ENCODE results near the gene CSRP1. TPM values are rescaled to one million over a fixed set of nuclear protein-coding genes. Genes with fewer than 3 reads are reported as not detected.

CSRP1 gene
- total RNA-seq, 1 donor from 2014 or later = 6.2 TPM

DNA sequence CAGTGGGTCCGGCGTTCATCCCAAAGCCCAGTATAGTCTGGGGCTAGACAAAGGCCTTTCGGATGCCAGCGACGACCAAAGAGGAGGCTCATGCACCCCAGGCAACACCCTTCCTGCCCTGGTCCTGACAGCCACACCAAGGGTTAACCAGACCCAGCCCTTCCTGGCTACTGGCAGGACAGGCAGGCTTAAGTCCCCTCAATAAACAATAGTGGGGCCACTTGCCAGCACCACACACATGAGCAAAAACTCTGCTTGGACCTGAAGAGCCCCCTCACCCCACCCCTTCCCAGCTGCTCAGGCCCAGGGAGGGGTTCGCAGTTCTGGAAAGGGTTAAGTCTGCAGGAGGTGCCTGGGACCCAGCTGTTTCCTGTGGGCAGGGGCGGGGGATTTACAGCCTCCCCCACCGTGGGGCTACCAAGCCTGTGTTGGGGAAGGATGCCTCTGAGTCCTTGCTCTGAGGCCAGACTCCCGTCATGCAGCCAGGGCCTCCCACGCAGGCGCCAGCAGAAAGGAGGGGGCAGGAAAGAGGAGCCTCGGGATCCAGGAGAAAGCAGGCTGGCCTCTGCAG is 56.1 kb downstream of the CSRP1 start:
- Mint-ChIP-seq H3K9me3 (ENCODE audit: unreplicated experiment) (peaks cover 3% of the 10 kb centered on the region), H3K4me1 (ENCODE audit: low read depth, unreplicated experiment) (peaks cover 15% of the 10 kb centered on the region), H3K36me3 (ENCODE audit: unreplicated experiment) (no peaks in the 10 kb centered on the region), H3K4me3 (ENCODE audit: unreplicated experiment) (no peak overlapping the region), H3K27me3 (ENCODE audit: unreplicated experiment) (no peaks in the 10 kb centered on the region), H3K27ac (ENCODE audit: unreplicated experiment) (no peak overlapping the region)
- DNase-seq = peak; percentile 68
- TF ChIP-seq, protein P1, sequence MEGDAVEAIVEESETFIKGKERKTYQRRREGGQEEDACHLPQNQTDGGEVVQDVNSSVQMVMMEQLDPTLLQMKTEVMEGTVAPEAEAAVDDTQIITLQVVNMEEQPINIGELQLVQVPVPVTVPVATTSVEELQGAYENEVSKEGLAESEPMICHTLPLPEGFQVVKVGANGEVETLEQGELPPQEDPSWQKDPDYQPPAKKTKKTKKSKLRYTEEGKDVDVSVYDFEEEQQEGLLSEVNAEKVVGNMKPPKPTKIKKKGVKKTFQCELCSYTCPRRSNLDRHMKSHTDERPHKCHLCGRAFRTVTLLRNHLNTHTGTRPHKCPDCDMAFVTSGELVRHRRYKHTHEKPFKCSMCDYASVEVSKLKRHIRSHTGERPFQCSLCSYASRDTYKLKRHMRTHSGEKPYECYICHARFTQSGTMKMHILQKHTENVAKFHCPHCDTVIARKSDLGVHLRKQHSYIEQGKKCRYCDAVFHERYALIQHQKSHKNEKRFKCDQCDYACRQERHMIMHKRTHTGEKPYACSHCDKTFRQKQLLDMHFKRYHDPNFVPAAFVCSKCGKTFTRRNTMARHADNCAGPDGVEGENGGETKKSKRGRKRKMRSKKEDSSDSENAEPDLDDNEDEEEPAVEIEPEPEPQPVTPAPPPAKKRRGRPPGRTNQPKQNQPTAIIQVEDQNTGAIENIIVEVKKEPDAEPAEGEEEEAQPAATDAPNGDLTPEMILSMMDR (IDR thresholded peaks at IDR 0.05; ENCODE audit: partially characterized antibody, unreplicated experiment) = no peak

DNA sequence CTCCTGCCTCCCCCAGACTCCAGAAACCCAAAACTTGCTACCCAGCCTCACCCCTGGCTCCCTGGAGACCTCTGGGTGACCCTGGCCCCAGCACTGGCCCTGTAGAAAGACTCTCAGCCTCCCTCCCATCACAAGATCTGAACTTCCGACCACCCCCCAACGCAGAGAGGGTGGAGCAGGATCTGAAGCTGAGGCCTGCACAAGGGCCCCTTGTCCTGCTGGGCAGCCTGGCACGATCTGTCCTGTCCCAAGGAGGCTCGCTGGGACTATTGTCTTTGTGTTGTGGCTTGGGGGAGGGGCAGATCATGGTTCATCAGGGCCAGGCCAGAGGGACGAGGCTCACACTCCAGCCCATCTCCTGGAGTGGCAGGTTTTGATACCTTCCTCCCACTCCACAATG is 57.9 kb downstream of the CSRP1 start:
- Mint-ChIP-seq H3K36me3 (ENCODE audit: unreplicated experiment) (no peaks in the 10 kb centered on the region), H3K4me1 (ENCODE audit: low read depth, unreplicated experiment) (peaks cover 8% of the 10 kb centered on the region), H3K9me3 (ENCODE audit: unreplicated experiment) (peaks cover 3% of the 10 kb centered on the region), H3K27me3 (ENCODE audit: unreplicated experiment) (no peaks in the 10 kb centered on the region), H3K27ac (ENCODE audit: unreplicated experiment) (no peak overlapping the region), H3K4me3 (ENCODE audit: unreplicated experiment) (no peak overlapping the region)
- no peak for DNase-seq
- TF ChIP-seq, protein P1 (IDR thresholded peaks at IDR 0.05; ENCODE audit: partially characterized antibody, unreplicated experiment) = no peak

DNA sequence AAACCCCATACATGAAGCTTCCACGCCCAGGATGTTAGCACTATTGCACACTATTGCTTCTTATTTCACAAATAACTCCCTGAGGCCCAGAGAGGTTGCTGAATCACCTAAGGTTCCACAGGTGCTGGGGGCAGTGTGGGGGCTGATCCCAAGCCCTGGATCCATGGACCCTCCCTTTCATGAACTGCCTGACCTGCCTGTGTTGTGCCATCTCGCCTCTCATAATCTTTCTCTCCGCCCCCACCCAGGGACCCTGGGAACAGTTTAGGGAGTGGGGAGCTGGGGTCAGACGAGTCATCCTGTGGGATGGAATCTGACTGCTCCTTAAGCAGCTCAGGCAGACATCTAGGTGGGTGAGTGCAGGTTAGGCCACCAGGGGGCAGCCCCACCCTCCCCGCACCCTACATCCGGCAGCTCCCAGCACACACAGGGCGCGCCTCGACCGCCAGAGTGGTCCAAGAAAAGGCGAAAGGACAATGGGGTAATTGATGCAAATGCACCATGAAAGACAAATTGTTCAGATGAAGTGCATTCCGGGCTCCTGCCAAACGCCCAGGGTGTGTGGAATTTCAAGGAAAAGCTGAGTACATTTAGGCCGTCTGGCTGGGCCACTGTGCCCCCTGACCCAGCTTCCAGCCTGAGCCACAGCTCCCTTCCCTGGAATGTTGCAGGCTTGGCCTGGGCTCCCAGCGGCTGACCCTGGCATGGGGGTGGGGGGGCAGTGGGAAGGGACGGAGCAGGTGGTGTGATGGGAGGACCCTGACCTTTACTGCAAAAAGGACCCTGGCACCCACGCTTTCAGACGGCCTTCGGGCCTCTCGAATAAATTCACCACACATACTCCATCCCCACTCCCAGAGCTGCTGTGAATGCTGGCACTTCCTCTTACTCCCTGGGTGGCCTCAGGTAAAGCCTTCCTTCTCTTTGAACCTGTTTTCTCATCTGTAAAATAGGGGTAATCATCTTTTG is 58.7 kb downstream of the CSRP1 start:
- H3K9me3 Mint-ChIP-seq (ENCODE audit: unreplicated experiment) = peaks cover 3% of the 10 kb centered on the region
- H3K4me3 Mint-ChIP-seq (ENCODE audit: unreplicated experiment) = no peak overlapping the region
- no peaks in the 10 kb centered on the region for H3K27me3 Mint-ChIP-seq (ENCODE audit: unreplicated experiment)
- H3K4me1 Mint-ChIP-seq (ENCODE audit: low read depth, unreplicated experiment) = peaks cover 8% of the 10 kb centered on the region
- TF ChIP-seq, protein P1 (IDR thresholded peaks at IDR 0.05; ENCODE audit: partially characterized antibody, unreplicated experiment) = peak; percentile 86
- H3K36me3 Mint-ChIP-seq (ENCODE audit: unreplicated experiment) = no peaks in the 10 kb centered on the region
- DNase-seq = peak; percentile 84
- no peak overlapping the region for H3K27ac Mint-ChIP-seq (ENCODE audit: unreplicated experiment)

DNA sequence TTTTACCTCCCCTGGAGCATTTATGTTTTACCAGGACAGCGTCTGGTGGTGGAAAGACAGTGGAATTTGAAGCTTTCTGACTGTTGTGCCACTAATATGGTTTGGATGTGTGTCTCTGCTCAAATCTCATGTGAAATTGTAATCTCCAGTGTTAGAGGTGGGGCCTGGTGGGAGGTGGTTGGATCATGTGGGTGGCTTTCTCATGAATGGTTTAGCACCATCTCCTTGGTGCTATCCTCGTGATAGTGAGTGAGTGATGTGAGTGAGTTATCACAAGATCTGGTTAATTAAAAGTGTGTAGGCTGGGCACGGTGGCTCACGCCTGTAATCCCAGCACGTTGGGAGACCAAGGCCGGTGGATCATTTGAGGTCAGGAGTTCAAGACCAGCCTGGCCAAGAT is 61.6 kb downstream of the CSRP1 start:
- Mint-ChIP-seq H3K27me3 (ENCODE audit: unreplicated experiment) (peaks cover 3% of the 10 kb centered on the region), H3K4me3 (ENCODE audit: unreplicated experiment) (no peak overlapping the region), H3K27ac (ENCODE audit: unreplicated experiment) (no peak overlapping the region), H3K4me1 (ENCODE audit: low read depth, unreplicated experiment) (peaks cover 5% of the 10 kb centered on the region), H3K36me3 (ENCODE audit: unreplicated experiment) (peaks cover 8% of the 10 kb centered on the region), H3K9me3 (ENCODE audit: unreplicated experiment) (peaks cover 7% of the 10 kb centered on the region)
- no peak for DNase-seq
- TF ChIP-seq, protein P1 (IDR thresholded peaks at IDR 0.05; ENCODE audit: partially characterized antibody, unreplicated experiment) = no peak

DNA sequence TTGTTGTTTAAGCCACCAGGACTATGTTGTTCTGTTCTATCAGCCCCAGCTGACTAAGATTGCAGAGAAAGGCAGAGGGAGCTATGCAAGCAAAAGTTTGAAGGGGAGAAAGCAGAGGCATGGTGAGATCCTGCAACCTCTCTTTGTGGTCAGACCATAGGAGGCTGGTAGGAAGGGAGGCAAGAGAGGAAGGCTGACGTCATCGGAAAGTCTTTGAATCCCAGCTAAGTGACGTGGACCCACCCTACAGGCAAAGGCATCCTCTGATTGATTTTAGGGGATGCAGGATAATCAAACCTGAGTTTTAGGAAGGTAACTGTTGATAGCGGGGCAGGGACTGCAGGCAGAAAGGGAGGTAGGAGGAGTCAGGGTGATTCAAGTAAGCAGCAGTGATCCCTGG is 62.1 kb downstream of the CSRP1 start:
- H3K9me3 Mint-ChIP-seq (ENCODE audit: unreplicated experiment) = peaks cover 7% of the 10 kb centered on the region
- no peak overlapping the region for H3K27ac Mint-ChIP-seq (ENCODE audit: unreplicated experiment)
- H3K36me3 Mint-ChIP-seq (ENCODE audit: unreplicated experiment) = peaks cover 8% of the 10 kb centered on the region
- no peak for DNase-seq
- peaks cover 4% of the 10 kb centered on the region for H3K4me1 Mint-ChIP-seq (ENCODE audit: low read depth, unreplicated experiment)
- H3K27me3 Mint-ChIP-seq (ENCODE audit: unreplicated experiment) = peaks cover 3% of the 10 kb centered on the region
- H3K4me3 Mint-ChIP-seq (ENCODE audit: unreplicated experiment) = no peak overlapping the region
- TF ChIP-seq, protein P1 (IDR thresholded peaks at IDR 0.05; ENCODE audit: partially characterized antibody, unreplicated experiment) = no peak

Data from glutamatergic neuron (in vitro differentiated cells).